Fibroblast of the aortic adventitia (primary cell): ENCODE results near the gene ZNF521. TPM values are rescaled to one million over a fixed set of nuclear protein-coding genes. Genes with fewer than 3 reads are reported as not detected.
A peak's percentile ranks its signal among the peaks of the same experiment; 100 is the strongest.

Source experiments
- DNase-seq: peaks from one replicate; pipeline ENCODE4 v3.0.0-alpha.2; 2010; ENCODE audit warnings: low read depth
- H3K4me3 ChIP-seq: 2 replicates; pipeline ENCODE4 v1.5.1; 2011; ENCODE audit warnings: low read depth, mild to moderate bottlenecking, control low read depth, low read length, moderate library complexity
- CTCF ChIP-seq: IDR thresholded peaks from 2 replicates; pipeline ENCODE4 v1.5.1; 2011; ENCODE audit warnings: mild to moderate bottlenecking, low read length, control low read depth, inconsistent platforms; ENCODE audit not compliant: insufficient read depth
- total RNA-seq: library from RNA; depleted of rRNA; stranded (reverse); fragments of >200 nt; gene quantifications from 2 replicates; pipeline ENCODE4 v1.2.3, GENCODE V29; 2012; ENCODE audit warnings: low replicate concordance

Gene ZNF521
- total RNA-seq, 1 donor, result 35.7 TPM

GRCh38 chr18:25239581-25240419 is 112.2 kb downstream of the ZNF521 start:
- TF ChIP-seq CTCF, result no peak
- no peak overlapping the region for H3K4me3 ChIP-seq
- peak; percentile 65 for DNase-seq

- H3K4me3 ChIP-seq, result no peak overlapping the region
- no peak for DNase-seq
- no peak for TF ChIP-seq CTCF
Observed at GRCh38 chr18:25239151-25239550, 112.8 kb downstream of the ZNF521 start.

GRCh38 chr18:25237571-25238267 is 114.2 kb downstream of the ZNF521 start:
- peak; percentile 16 for DNase-seq
- no peak for TF ChIP-seq CTCF

GRCh38 chr18:25236736-25237135 is 115.2 kb downstream of the ZNF521 start:
- no peak overlapping the region for H3K4me3 ChIP-seq
- no peak for TF ChIP-seq CTCF
- no peak for DNase-seq

More at GRCh38 chr18:25237571-25238267, 114.2 kb downstream of the ZNF521 start:
- no peak overlapping the region for H3K4me3 ChIP-seq

GRCh38 chr18:25235401-25236042 is 116.4 kb downstream of the ZNF521 start:
- DNase-seq, result no peak
- no peak overlapping the region for H3K4me3 ChIP-seq
- no peak for TF ChIP-seq CTCF

- no peak overlapping the region for H3K4me3 ChIP-seq
- no peak for DNase-seq
- TF ChIP-seq CTCF, result no peak
Observed at GRCh38 chr18:25234740-25235345, 117.1 kb downstream of the ZNF521 start.
